OCI-LY3 (cell line): Measurements from ENCODE around the gene SSR1.

Experiments
- H2AFZ ChIP-seq: fragments of 200-600, 300-600 bp; shearing (Covaris generic); 2 replicates; pipeline ENCODE4 v1.6.0; 2014; ENCODE audit warnings: antibody characterized with exemption, low read depth, low read length
- H3K27ac ChIP-seq: fragments of 200-600, 300-600 bp; sonication (generic); 2 replicates; pipeline ENCODE4 v1.5.1; 2014; ENCODE audit warnings: mild to moderate bottlenecking, low read length, moderate library complexity, mixed read lengths
- H3K27me3 ChIP-seq: fragments of 200-600, 300-600 bp; sonication (generic); 2 replicates; pipeline ENCODE4 v1.6.1; 2014; ENCODE audit warnings: low read depth, low read length, mixed read lengths
- H3K36me3 ChIP-seq: fragments of 200-600, 300-600 bp; sonication (generic); replicated peaks from 2 replicates; pipeline ENCODE3; 2014; ENCODE audit warnings: low read depth, low read length, mixed read lengths
- H3K4me1 ChIP-seq: fragments of 300-600, 200-600 bp; sonication (generic); 2 replicates; pipeline ENCODE4 v1.6.1; 2014; ENCODE audit warnings: low read length, mixed read lengths
- H3K4me2 ChIP-seq: fragments of 200-600, 300-600 bp; sonication (generic); 2 replicates; pipeline ENCODE4 v1.6.1; 2014; ENCODE audit warnings: low read length, mixed read lengths
- H3K4me3 ChIP-seq: fragments of 300-600, 200-600 bp; sonication (generic); 2 replicates; pipeline ENCODE4 v1.5.1; 2014; ENCODE audit warnings: antibody characterized with exemption, mild to moderate bottlenecking, low read length, moderate library complexity
- H3K79me2 ChIP-seq: fragments of 300-600, 200-600 bp; shearing (Covaris generic); 2 replicates; pipeline ENCODE4 v1.6.1; 2014; ENCODE audit warnings: mild to moderate bottlenecking, low read length, mixed read lengths
- H3K9ac ChIP-seq: fragments of 300-600, 200-600 bp; shearing (Covaris generic); 2 replicates; pipeline ENCODE4 v1.6.0; 2014; ENCODE audit warnings: mild to moderate bottlenecking, low read length, moderate library complexity
- H3K9me3 ChIP-seq: fragments of 200-600, 300-600 bp; shearing (Covaris generic); 2 replicates; pipeline ENCODE4 v1.6.1; 2014; ENCODE audit warnings: low read length, mixed read lengths; ENCODE audit not compliant: insufficient read depth
- H4K20me1 ChIP-seq: fragments of 200-600, 300-600 bp; sonication (generic); 2 replicates; pipeline ENCODE4 v1.6.1; 2016; ENCODE audit warnings: low read length, mixed read lengths; ENCODE audit not compliant: insufficient read depth
- CTCF ChIP-seq: fragments of 200-600, 300-600 bp; sonication (generic); IDR thresholded peaks from 2 replicates; pipeline ENCODE4 v1.5.1; 2014; ENCODE audit warnings: antibody characterized with exemption, low read length, low read depth
- EZH2phosphoT487 ChIP-seq: fragments of 200-600 bp; shearing (Covaris generic); IDR thresholded peaks from 2 replicates; pipeline ENCODE4 v1.6.1; 2018; ENCODE audit warnings: antibody characterized with exemption, mixed run types, low read depth

Gene SSR1

GRCh38 chr6:7338031-7338430, 25.0 kb upstream of the SSR1 start:
- Histone ChIP-seq H3K4me2 (no peak overlapping the region), H3K79me2 (no peaks in the 10 kb centered on the region), H4K20me1 (no peaks in the 10 kb centered on the region), H2AFZ (no peak overlapping the region), H3K27me3 (no peaks in the 10 kb centered on the region), H3K4me1 (no peaks in the 10 kb centered on the region), H3K4me3 (no peak overlapping the region), H3K9ac (no peak overlapping the region), H3K36me3 (no peaks in the 10 kb centered on the region), H3K27ac (no peak overlapping the region), H3K9me3 (no peaks in the 10 kb centered on the region)
- TF ChIP-seq CTCF (no peak), EZH2phosphoT487 (no peak)

- H3K27ac ChIP-seq, result no peak overlapping the region
- H3K9ac ChIP-seq, result no peak overlapping the region
- H3K9me3 ChIP-seq, result no peaks in the 10 kb centered on the region
- H3K4me1 ChIP-seq, result no peaks in the 10 kb centered on the region
- no peaks in the 10 kb centered on the region for H3K79me2 ChIP-seq
- no peak overlapping the region for H3K4me3 ChIP-seq
- TF ChIP-seq EZH2phosphoT487 (no peak), CTCF (no peak)
- H2AFZ ChIP-seq, result no peak overlapping the region
- no peaks in the 10 kb centered on the region for H3K27me3 ChIP-seq
- no peak overlapping the region for H3K4me2 ChIP-seq
- H4K20me1 ChIP-seq, result no peaks in the 10 kb centered on the region
- H3K36me3 ChIP-seq, result no peaks in the 10 kb centered on the region
These were observed 22.5 kb upstream of the SSR1 start for GRCh38 chr6:7335519-7335918.

GRCh38 chr6:7334685-7335084, 21.7 kb upstream of the SSR1 start:
- no peaks in the 10 kb centered on the region for H3K79me2 ChIP-seq
- no peaks in the 10 kb centered on the region for H3K4me1 ChIP-seq
- no peak overlapping the region for H2AFZ ChIP-seq
- no peak overlapping the region for H3K4me3 ChIP-seq
- H3K27ac ChIP-seq, result no peak overlapping the region
- no peaks in the 10 kb centered on the region for H4K20me1 ChIP-seq
- no peaks in the 10 kb centered on the region for H3K27me3 ChIP-seq
- H3K4me2 ChIP-seq, result no peak overlapping the region
- no peak overlapping the region for H3K9ac ChIP-seq
- no peaks in the 10 kb centered on the region for H3K36me3 ChIP-seq
- TF ChIP-seq CTCF (no peak), EZH2phosphoT487 (no peak)
- no peaks in the 10 kb centered on the region for H3K9me3 ChIP-seq

- Histone ChIP-seq H3K4me3 (no peak overlapping the region), H2AFZ (no peak overlapping the region), H4K20me1 (no peaks in the 10 kb centered on the region), H3K9ac (no peak overlapping the region), H3K27ac (no peak overlapping the region), H3K9me3 (no peaks in the 10 kb centered on the region), H3K79me2 (no peaks in the 10 kb centered on the region), H3K36me3 (no peaks in the 10 kb centered on the region), H3K4me2 (no peak overlapping the region), H3K4me1 (peaks cover 9% of the 10 kb centered on the region), H3K27me3 (no peaks in the 10 kb centered on the region)
- no peak for TF ChIP-seq EZH2phosphoT487
- TF ChIP-seq CTCF, result no peak
These were observed 19.2 kb upstream of the SSR1 start for GRCh38 chr6:7332090-7332745.
